HCT116 (cell line): Measurements from ENCODE around the gene TULP4. TPM values are rescaled to one million over a fixed set of nuclear protein-coding genes. Genes with fewer than 3 reads are reported as not detected.

Experiments used
- ATAC-seq: fragments of 200-7000 bp; cut with Tn5 transposase; 2 replicates; pipeline ENCODE4 v1.9.1; 2020; ENCODE audit warnings: mild to moderate bottlenecking, moderate library complexity
- BruUV-seq: library from RNA; stranded (reverse); fragments of 400-500 nt; replicated peaks from 2 replicates; lab custom pipeline; 2021; lab: Mats Ljungman, UMichigan
- CTCF ChIA-PET: fragments of 300-600 bp; sonication (Branson Sonifier 250); formaldehyde crosslinking; loops from one replicate; lab custom pipeline; 2021; ENCODE audit warnings: antibody characterized with exemption; lab: Charles Lee
- POLR2A ChIA-PET: fragments of 300-600, 350-600 bp; sonication (Branson Sonifier 250); formaldehyde crosslinking; loops from one replicate; lab custom pipeline; 2021; ENCODE audit warnings: antibody characterized with exemption; lab: Charles Lee
- RAD21 ChIA-PET, 2 experiments: fragments of 300-600 bp; sonication (Branson Sonifier 250); formaldehyde crosslinking; loops; one replicate each; lab custom pipeline; 2023; ENCODE audit warnings: low total read pairs in 2 of 2; ENCODE audit not compliant: uncharacterized antibody in 2 of 2, unreplicated experiment in 2 of 2, low non-redundant PET in 1 of 2; lab: Charles Lee
- DNase-seq: peaks from one replicate; pipeline ENCODE4 v3.0.0-alpha.2; 2010; ENCODE audit warnings: low read depth, low spot score
- H2AFZ ChIP-seq: fragments of 200-600 bp; shearing (Covaris generic), sonication (generic); 2 replicates; pipeline ENCODE4 v1.6.1; 2017; ENCODE audit warnings: low read depth, mixed run types, mixed read lengths, antibody characterized with exemption, low read length; ENCODE audit not compliant: poor library complexity, severe bottlenecking
- H3K27ac ChIP-seq: 2 replicates; pipeline ENCODE4 v1.5.1; 2012; ENCODE audit warnings: low read depth, low read length
- H3K27me3 ChIP-seq: fragments of 200-600 bp; sonication (generic); 2 replicates; pipeline ENCODE4 v1.6.1; 2016; ENCODE audit warnings: mixed run types, low read length, mixed read lengths; ENCODE audit not compliant: insufficient read depth
- H3K36me3 ChIP-seq, 2 experiments: fragments of 200-500 bp in 1 of 2; fragments of 200-600 bp in 1 of 2; sonication (Bioruptor generic) in 1 of 2; sonication (generic) in 1 of 2; 2 replicates each; pipeline versions ENCODE4 v1.5.1 to v1.6.1; 2014 to 2016; ENCODE audit warnings: low read length in 2 of 2, inconsistent platforms in 1 of 2, mixed read lengths in 1 of 2, mixed run types in 1 of 2; ENCODE audit not compliant: insufficient read depth in 2 of 2, control insufficient read depth in 1 of 2
- H3K4me1 ChIP-seq, 2 experiments: fragments of 200-600 bp in 1 of 2; sonication (generic) in 1 of 2; 2 replicates each; pipeline versions ENCODE4 v1.5.1 to v1.6.1; 2012 to 2017; ENCODE audit warnings: low read length in 2 of 2, inconsistent platforms in 1 of 2, mild to moderate bottlenecking in 1 of 2, mixed read lengths in 1 of 2, mixed run types in 1 of 2, moderate library complexity in 1 of 2; ENCODE audit not compliant: insufficient read depth in 2 of 2, control insufficient read depth in 1 of 2
- H3K4me2 ChIP-seq: fragments of 200-600 bp; sonication (generic); 2 replicates; pipeline ENCODE4 v1.6.1; 2017; ENCODE audit warnings: mixed run types, low read length, mixed read lengths
- H3K4me3 ChIP-seq, 2 experiments: fragments of 200-600 bp in 1 of 2; sonication (generic) in 1 of 2; replicated peaks in 1 of 2; 2 replicates each; pipeline ENCODE4 v1.5.1; 2011 to 2016; ENCODE audit warnings: low read length in 2 of 2, control low read depth in 1 of 2, low read depth in 1 of 2, mild to moderate bottlenecking in 1 of 2, mixed read lengths in 1 of 2, mixed run types in 1 of 2
- H3K79me2 ChIP-seq: fragments of 200-600 bp; sonication (generic); 2 replicates; pipeline ENCODE4 v1.6.1; 2017; ENCODE audit warnings: mild to moderate bottlenecking, mixed run types, low read length, moderate library complexity, mixed read lengths; ENCODE audit not compliant: insufficient read depth
- H3K9ac ChIP-seq: fragments of 200-600 bp; sonication (generic); 2 replicates; pipeline ENCODE4 v1.6.1; 2016; ENCODE audit warnings: low read length, mixed read lengths
- H3K9me2 ChIP-seq: fragments of 200-600 bp; sonication (generic), shearing (Covaris generic); 2 replicates; pipeline ENCODE4 v1.6.1; 2017; ENCODE audit warnings: mixed run types, mild to moderate bottlenecking, moderate library complexity; ENCODE audit not compliant: insufficient read depth
- H3K9me3 ChIP-seq, 2 experiments: fragments of 200-500 bp in 1 of 2; fragments of 200-600 bp in 1 of 2; sonication (Bioruptor generic) in 1 of 2; sonication (generic) in 1 of 2; 2 replicates each; pipeline ENCODE4 v1.6.1; 2014 to 2017; ENCODE audit warnings: low read length in 2 of 2, mixed read lengths in 2 of 2, inconsistent platforms in 1 of 2, low read depth in 1 of 2, mild to moderate bottlenecking in 1 of 2, mixed run types in 1 of 2, moderate library complexity in 1 of 2; ENCODE audit not compliant: control insufficient read depth in 1 of 2, insufficient read depth in 1 of 2
- H4K20me1 ChIP-seq: fragments of 200-600 bp; sonication (generic), shearing (Covaris generic); 2 replicates; pipeline ENCODE4 v1.6.1; 2017; ENCODE audit warnings: mixed run types, mild to moderate bottlenecking, moderate library complexity; ENCODE audit not compliant: insufficient read depth
- CEBPB ChIP-seq: IDR thresholded peaks from 2 replicates; pipeline ENCODE4 v1.6.1; 2012; ENCODE audit warnings: low read depth
- ELF1 ChIP-seq: IDR thresholded peaks from 2 replicates; pipeline ENCODE4 v1.6.1; 2012; ENCODE audit warnings: low read depth, borderline replicate concordance
- FOSL1 ChIP-seq: IDR thresholded peaks from 2 replicates; pipeline ENCODE4 v1.6.1; 2012; ENCODE audit warnings: low read depth
- JUND ChIP-seq: IDR thresholded peaks from 2 replicates; pipeline ENCODE4 v1.6.1; 2012
- POLR2A ChIP-seq: IDR thresholded peaks from 2 replicates; pipeline ENCODE4 v1.7.0; 2011; ENCODE audit warnings: borderline replicate concordance; ENCODE audit not compliant: insufficient read depth, insufficient read length; ENCODE audit errors: extremely low read depth
- RAD21 ChIP-seq: IDR thresholded peaks from 2 replicates; pipeline ENCODE4 v1.6.1; 2012; ENCODE audit warnings: low read depth, mild to moderate bottlenecking
- SIN3A ChIP-seq: IDR thresholded peaks from 2 replicates; pipeline ENCODE4 v1.6.1; 2012; ENCODE audit warnings: low read depth
- SP1 ChIP-seq: IDR thresholded peaks from 2 replicates; pipeline ENCODE4 v1.6.1; 2012; ENCODE audit warnings: low read depth
- YY1 ChIP-seq: IDR thresholded peaks from 2 replicates; pipeline ENCODE4 v1.6.1; 2011; ENCODE audit warnings: low read length, low read depth, moderate library complexity, mild to moderate bottlenecking; ENCODE audit not compliant: insufficient replicate concordance; ENCODE audit errors: extremely low read depth
- ZNF274 ChIP-seq: fragments of 200-500 bp; sonication (Bioruptor generic); IDR thresholded peaks from 2 replicates; pipeline ENCODE4 v1.6.1; 2014; ENCODE audit warnings: mild to moderate bottlenecking, low read depth, low read length, inconsistent platforms
- intact Hi-C: fragments of 100-400 bp; cut with micrococcal nuclease; formaldehyde crosslinking; loops from 2 replicates; pipeline ENCODE4 v1.10.0; 2022
- total RNA-seq: library from RNA; stranded (reverse); gene quantifications from one replicate; pipeline ENCODE4 v1.2.1, GENCODE V29; 2021; ENCODE audit not compliant: unreplicated experiment
- TF ChIP-seq, protein P1 (sequence below): IDR thresholded peaks from 2 replicates; pipeline ENCODE4 v1.6.1; 2011; ENCODE audit warnings: mild to moderate bottlenecking, low read length, moderate library complexity; ENCODE audit not compliant: insufficient replicate concordance; ENCODE audit errors: extremely low read depth

Gene TULP4
- total RNA-seq, 1 experiment from 2014 or later: 70.8 TPM

DNA sequence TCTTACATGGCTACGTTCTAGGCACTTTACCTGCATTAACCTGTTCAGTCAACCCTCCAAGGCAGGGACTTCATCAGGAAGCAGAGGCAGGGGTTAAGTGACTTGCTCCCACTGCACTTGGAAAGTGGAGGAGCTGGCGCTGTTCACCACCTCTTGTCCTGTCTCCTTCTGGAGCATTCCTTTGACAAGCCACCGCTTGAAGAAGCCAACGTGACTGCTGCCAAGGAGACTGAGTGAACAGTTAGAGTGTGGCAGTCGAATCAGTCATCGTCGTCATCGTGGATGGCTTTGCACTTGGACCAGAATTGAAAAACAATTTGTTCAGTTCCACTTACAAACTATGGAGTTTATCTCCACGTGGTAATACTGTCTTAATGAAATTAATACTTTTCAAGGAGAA lies 60.9 kb downstream of the TULP4 start (continued):
- no peak for TF ChIP-seq ZNF274
- TF ChIP-seq JUND: no peak
- TF ChIP-seq, protein P1, sequence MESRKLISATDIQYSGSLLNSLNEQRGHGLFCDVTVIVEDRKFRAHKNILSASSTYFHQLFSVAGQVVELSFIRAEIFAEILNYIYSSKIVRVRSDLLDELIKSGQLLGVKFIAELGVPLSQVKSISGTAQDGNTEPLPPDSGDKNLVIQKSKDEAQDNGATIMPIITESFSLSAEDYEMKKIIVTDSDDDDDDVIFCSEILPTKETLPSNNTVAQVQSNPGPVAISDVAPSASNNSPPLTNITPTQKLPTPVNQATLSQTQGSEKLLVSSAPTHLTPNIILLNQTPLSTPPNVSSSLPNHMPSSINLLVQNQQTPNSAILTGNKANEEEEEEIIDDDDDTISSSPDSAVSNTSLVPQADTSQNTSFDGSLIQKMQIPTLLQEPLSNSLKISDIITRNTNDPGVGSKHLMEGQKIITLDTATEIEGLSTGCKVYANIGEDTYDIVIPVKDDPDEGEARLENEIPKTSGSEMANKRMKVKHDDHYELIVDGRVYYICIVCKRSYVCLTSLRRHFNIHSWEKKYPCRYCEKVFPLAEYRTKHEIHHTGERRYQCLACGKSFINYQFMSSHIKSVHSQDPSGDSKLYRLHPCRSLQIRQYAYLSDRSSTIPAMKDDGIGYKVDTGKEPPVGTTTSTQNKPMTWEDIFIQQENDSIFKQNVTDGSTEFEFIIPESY: no peak
- TF ChIP-seq SP1: no peak
- TF ChIP-seq FOSL1: no peak
- no peak for TF ChIP-seq ELF1
- no peak for TF ChIP-seq POLR2A
- no peak for TF ChIP-seq SIN3A
- TF ChIP-seq, all 23 proteins: peak for 0

DNA sequence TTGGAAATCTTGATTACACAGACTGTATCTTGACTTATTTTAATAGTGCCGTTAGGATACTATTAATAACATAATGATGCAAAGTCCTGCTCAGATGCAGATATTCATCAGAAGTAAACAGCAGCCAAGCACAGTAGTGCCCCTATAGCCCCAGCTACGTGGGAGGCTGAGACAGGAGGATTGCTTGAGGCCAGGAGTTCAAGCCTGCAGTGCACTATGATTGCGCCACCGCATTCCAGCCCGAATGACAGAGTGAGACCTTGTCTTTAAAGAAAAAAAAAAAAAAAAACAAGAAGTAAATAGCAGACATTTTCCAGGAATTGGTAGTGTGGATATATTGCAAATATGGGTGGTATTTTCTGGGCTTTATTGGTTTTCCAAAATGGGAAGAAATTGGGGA lies 61.8 kb downstream of the TULP4 start:
- DNase-seq (no peak), ATAC-seq (no peak)
- no peaks in the 10 kb centered on the region for H3K9me2 ChIP-seq
- no peak for TF ChIP-seq ZNF274
- no peak for TF ChIP-seq POLR2A
- no peak for TF ChIP-seq CEBPB
- TF ChIP-seq RAD21: no peak
- no peak for TF ChIP-seq YY1
- no peak overlapping the region for H3K9ac ChIP-seq
- no peak overlapping the region for H2AFZ ChIP-seq
- ChIA-PET CTCF (no interaction called here), POLR2A (no interaction called here), RAD21 (no interaction called here)
- BruUV-seq: no TSS peak
- no peak overlapping the region for H3K27ac ChIP-seq
- H4K20me1 ChIP-seq: no peaks in the 10 kb centered on the region
- H3K4me3 ChIP-seq: no peak overlapping the region
- no peak overlapping the region for H3K4me2 ChIP-seq
- H3K4me1 ChIP-seq: no peaks in the 10 kb centered on the region
- H3K36me3 ChIP-seq: no peaks in the 10 kb centered on the region
- intact Hi-C loops: no loop called here
- H3K79me2 ChIP-seq: peaks cover 7% of the 10 kb centered on the region; the same call in 1 of the 2 replicates
- no peaks in the 10 kb centered on the region for H3K27me3 ChIP-seq
- H3K9me3 ChIP-seq: no peaks in the 10 kb centered on the region
